ENCODE data around the gene ATP9B. TPM values are rescaled to one million over a fixed set of nuclear protein-coding genes. Genes with fewer than 3 reads are reported as not detected.

Gene ATP9B
- total RNA-seq, 1 donor: 35.4 TPM

- DNase-seq (ENCODE audit: low read depth): no peak
- no peak overlapping the region for H3K4me3 ChIP-seq (ENCODE audit: low read depth, low read length)
- no peak for TF ChIP-seq CTCF (IDR thresholded peaks at IDR 0.05; ENCODE audit: insufficient read depth, low read depth, low read length)
Observed at GRCh38 chr18:79356435-79356834, 287.2 kb downstream of the ATP9B start.

GRCh38 chr18:79360933-79361332 is 291.7 kb downstream of the ATP9B start:
- DNase-seq (ENCODE audit: low read depth): no peak
- TF ChIP-seq CTCF (IDR thresholded peaks at IDR 0.05; ENCODE audit: insufficient read depth, low read depth, low read length): no peak

GRCh38 chr18:79361766-79362522 is 292.8 kb downstream of the ATP9B start:
- H3K4me3 ChIP-seq (ENCODE audit: low read depth, low read length): no peak overlapping the region
- no peak for TF ChIP-seq CTCF (IDR thresholded peaks at IDR 0.05; ENCODE audit: insufficient read depth, low read depth, low read length)
- DNase-seq (ENCODE audit: low read depth): peak; percentile 29

More at GRCh38 chr18:79360933-79361332, 291.7 kb downstream of the ATP9B start:
- H3K4me3 ChIP-seq (ENCODE audit: low read depth, low read length): no peak overlapping the region

GRCh38 chr18:79365701-79366100 is 296.5 kb downstream of the ATP9B start:
- H3K4me3 ChIP-seq (ENCODE audit: low read depth, low read length): no peak overlapping the region
- no peak for TF ChIP-seq CTCF (IDR thresholded peaks at IDR 0.05; ENCODE audit: insufficient read depth, low read depth, low read length)
- no peak for DNase-seq (ENCODE audit: low read depth)

GRCh38 chr18:79366177-79367094 is 297.2 kb downstream of the ATP9B start:
- H3K4me3 ChIP-seq (ENCODE audit: low read depth, low read length): no peak overlapping the region
- no peak for TF ChIP-seq CTCF (IDR thresholded peaks at IDR 0.05; ENCODE audit: insufficient read depth, low read depth, low read length)
- peak; percentile 93 for DNase-seq (ENCODE audit: low read depth)

GRCh38 chr18:79367480-79367879 is 298.3 kb downstream of the ATP9B start:
- no peak overlapping the region for H3K4me3 ChIP-seq (ENCODE audit: low read depth, low read length)
- no peak for TF ChIP-seq CTCF (IDR thresholded peaks at IDR 0.05; ENCODE audit: insufficient read depth, low read depth, low read length)
- no peak for DNase-seq (ENCODE audit: low read depth)

Measured in fibroblast of villous mesenchyme (primary cell).